Breast epithelium (tissue), 3 donors: ENCODE data around the gene IRAK2.
A peak's percentile ranks its signal among the peaks of the same experiment; 100 is the strongest.

Experiments used
- POLR2AphosphoS5 ChIP-seq, 3 donors: sonication (generic); formaldehyde crosslinking; IDR thresholded peaks; one replicate each; pipeline ENCODE4 v1.6.1; 2017; ENCODE audit warnings: antibody characterized with exemption in 3 of 3
- TF ChIP-seq, protein P1 (sequence below), 3 donors: fragments of 450-650 bp; IDR thresholded peaks; one replicate each; pipeline ENCODE4 v1.5.1; 2016 to 2017; ENCODE audit warnings: antibody characterized with exemption in 3 of 3, mild to moderate bottlenecking in 3 of 3, moderate library complexity in 3 of 3

- TF ChIP-seq, protein P1, sequence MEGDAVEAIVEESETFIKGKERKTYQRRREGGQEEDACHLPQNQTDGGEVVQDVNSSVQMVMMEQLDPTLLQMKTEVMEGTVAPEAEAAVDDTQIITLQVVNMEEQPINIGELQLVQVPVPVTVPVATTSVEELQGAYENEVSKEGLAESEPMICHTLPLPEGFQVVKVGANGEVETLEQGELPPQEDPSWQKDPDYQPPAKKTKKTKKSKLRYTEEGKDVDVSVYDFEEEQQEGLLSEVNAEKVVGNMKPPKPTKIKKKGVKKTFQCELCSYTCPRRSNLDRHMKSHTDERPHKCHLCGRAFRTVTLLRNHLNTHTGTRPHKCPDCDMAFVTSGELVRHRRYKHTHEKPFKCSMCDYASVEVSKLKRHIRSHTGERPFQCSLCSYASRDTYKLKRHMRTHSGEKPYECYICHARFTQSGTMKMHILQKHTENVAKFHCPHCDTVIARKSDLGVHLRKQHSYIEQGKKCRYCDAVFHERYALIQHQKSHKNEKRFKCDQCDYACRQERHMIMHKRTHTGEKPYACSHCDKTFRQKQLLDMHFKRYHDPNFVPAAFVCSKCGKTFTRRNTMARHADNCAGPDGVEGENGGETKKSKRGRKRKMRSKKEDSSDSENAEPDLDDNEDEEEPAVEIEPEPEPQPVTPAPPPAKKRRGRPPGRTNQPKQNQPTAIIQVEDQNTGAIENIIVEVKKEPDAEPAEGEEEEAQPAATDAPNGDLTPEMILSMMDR (IDR thresholded peaks at IDR 0.05) = no peak
- TF ChIP-seq POLR2AphosphoS5 (IDR thresholded peaks at IDR 0.05) = peak in 2 of 3 donors; percentile 29 to 64
These were observed 9.3 kb downstream of the IRAK2 start for GRCh38 chr3:10173926-10174435.
